SK-N-SH (cell line): ENCODE measurements around the gene RCAN2.

Experiments used
- EP300 ChIP-seq, 2 experiments: IDR thresholded peaks; 2 replicates each; pipeline versions ENCODE4 v1.4.0 to v1.6.1; 2012; ENCODE audit warnings: borderline replicate concordance in 1 of 2, low read depth in 1 of 2, low read length in 1 of 2
- GABPA ChIP-seq: IDR thresholded peaks from 2 replicates; pipeline ENCODE4 v1.4.0; 2012; ENCODE audit warnings: low read depth, mild to moderate bottlenecking
- JUND ChIP-seq: IDR thresholded peaks from 2 replicates; pipeline ENCODE4 v1.4.0; 2012
- MAX ChIP-seq: IDR thresholded peaks from 2 replicates; pipeline ENCODE4 v1.4.0; 2012; ENCODE audit warnings: low read depth
- POLR2AphosphoS5 ChIP-seq: IDR thresholded peaks from 2 replicates; pipeline ENCODE4 v1.6.1; 2012; ENCODE audit warnings: low read depth, low read length
- RCOR1 ChIP-seq: fragments of 150-350 bp; IDR thresholded peaks from 2 replicates; pipeline ENCODE4 v1.6.1; 2017; ENCODE audit warnings: antibody characterized with exemption, low read length
- TAF1 ChIP-seq: IDR thresholded peaks from 2 replicates; pipeline ENCODE4 v1.6.1; 2012; ENCODE audit warnings: low read depth, mild to moderate bottlenecking, low read length, moderate library complexity, borderline replicate concordance
- TCF12 ChIP-seq: IDR thresholded peaks from 2 replicates; pipeline ENCODE4 v1.4.0; 2012
- TEAD4 ChIP-seq: IDR thresholded peaks from 2 replicates; pipeline ENCODE4 v1.4.0; 2012; ENCODE audit warnings: mild to moderate bottlenecking, borderline replicate concordance; ENCODE audit not compliant: insufficient read depth
- TF ChIP-seq, protein P1 (sequence below): fragments of 200-600 bp; sonication (generic); IDR thresholded peaks from 2 replicates; pipeline ENCODE4 v1.6.1; 2017; ENCODE audit warnings: antibody characterized with exemption, mild to moderate bottlenecking, moderate library complexity
- TF ChIP-seq, protein P2 (sequence below): IDR thresholded peaks from 2 replicates; pipeline ENCODE4 v1.6.1; 2012; ENCODE audit warnings: mild to moderate bottlenecking, low read depth, low read length, moderate library complexity

DNA sequence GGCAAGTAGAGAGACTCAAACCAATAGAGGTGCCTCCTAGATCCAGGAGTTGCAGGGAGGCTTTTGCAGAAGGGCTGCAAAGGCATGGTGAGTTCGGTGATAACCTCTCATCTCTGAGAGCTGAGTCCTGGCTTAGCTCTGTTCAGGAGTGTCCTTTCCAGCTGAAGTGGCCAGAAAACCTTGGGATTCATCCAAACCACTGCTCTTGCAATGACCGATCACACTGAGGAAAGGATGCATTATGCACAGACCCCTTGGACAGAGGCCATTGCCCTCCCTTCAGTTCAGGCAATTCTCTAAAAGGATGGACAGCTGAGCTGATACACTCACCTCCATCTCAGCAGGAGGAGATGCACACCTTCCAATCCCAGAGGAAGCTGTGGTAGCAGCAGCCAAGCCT, 161.7 kb downstream of the RCAN2 start:
- TF ChIP-seq RCOR1 (no peak), EP300 (IDR thresholded peaks at IDR 0.05; ENCODE audit: borderline replicate concordance in 1 of 2, low read depth in 1 of 2, low read length in 1 of 2) (no peak), TEAD4 (no peak), JUND (no peak), GABPA (no peak), MAX (no peak), TCF12 (no peak), TAF1 (no peak), POLR2AphosphoS5 (no peak)
- TF ChIP-seq, protein P1, sequence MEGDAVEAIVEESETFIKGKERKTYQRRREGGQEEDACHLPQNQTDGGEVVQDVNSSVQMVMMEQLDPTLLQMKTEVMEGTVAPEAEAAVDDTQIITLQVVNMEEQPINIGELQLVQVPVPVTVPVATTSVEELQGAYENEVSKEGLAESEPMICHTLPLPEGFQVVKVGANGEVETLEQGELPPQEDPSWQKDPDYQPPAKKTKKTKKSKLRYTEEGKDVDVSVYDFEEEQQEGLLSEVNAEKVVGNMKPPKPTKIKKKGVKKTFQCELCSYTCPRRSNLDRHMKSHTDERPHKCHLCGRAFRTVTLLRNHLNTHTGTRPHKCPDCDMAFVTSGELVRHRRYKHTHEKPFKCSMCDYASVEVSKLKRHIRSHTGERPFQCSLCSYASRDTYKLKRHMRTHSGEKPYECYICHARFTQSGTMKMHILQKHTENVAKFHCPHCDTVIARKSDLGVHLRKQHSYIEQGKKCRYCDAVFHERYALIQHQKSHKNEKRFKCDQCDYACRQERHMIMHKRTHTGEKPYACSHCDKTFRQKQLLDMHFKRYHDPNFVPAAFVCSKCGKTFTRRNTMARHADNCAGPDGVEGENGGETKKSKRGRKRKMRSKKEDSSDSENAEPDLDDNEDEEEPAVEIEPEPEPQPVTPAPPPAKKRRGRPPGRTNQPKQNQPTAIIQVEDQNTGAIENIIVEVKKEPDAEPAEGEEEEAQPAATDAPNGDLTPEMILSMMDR, result no peak
- TF ChIP-seq, protein P2, sequence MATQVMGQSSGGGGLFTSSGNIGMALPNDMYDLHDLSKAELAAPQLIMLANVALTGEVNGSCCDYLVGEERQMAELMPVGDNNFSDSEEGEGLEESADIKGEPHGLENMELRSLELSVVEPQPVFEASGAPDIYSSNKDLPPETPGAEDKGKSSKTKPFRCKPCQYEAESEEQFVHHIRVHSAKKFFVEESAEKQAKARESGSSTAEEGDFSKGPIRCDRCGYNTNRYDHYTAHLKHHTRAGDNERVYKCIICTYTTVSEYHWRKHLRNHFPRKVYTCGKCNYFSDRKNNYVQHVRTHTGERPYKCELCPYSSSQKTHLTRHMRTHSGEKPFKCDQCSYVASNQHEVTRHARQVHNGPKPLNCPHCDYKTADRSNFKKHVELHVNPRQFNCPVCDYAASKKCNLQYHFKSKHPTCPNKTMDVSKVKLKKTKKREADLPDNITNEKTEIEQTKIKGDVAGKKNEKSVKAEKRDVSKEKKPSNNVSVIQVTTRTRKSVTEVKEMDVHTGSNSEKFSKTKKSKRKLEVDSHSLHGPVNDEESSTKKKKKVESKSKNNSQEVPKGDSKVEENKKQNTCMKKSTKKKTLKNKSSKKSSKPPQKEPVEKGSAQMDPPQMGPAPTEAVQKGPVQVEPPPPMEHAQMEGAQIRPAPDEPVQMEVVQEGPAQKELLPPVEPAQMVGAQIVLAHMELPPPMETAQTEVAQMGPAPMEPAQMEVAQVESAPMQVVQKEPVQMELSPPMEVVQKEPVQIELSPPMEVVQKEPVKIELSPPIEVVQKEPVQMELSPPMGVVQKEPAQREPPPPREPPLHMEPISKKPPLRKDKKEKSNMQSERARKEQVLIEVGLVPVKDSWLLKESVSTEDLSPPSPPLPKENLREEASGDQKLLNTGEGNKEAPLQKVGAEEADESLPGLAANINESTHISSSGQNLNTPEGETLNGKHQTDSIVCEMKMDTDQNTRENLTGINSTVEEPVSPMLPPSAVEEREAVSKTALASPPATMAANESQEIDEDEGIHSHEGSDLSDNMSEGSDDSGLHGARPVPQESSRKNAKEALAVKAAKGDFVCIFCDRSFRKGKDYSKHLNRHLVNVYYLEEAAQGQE, result no peak
